IMR-90 (cell line): ENCODE results near the gene C3orf49.

Experiments used
- CEBPB ChIP-seq: IDR thresholded peaks from 2 replicates; pipeline ENCODE4 v1.6.1; 2012; ENCODE audit warnings: low read depth, low read length, improper control_type of control experiment
- CTCF ChIP-seq: conservative IDR thresholded peaks from 2 replicates; pipeline ENCODE4 v1.5.1; 2012; ENCODE audit warnings: mild to moderate bottlenecking, low read depth, low read length, improper control_type of control experiment
- POLR2A ChIP-seq: IDR thresholded peaks from 2 replicates; pipeline ENCODE4 v1.6.1; 2012; ENCODE audit warnings: mild to moderate bottlenecking, low read depth, low read length
- RAD21 ChIP-seq: IDR thresholded peaks from 2 replicates; pipeline ENCODE4 v1.6.1; 2012; ENCODE audit warnings: low read length, improper control_type of control experiment

- TF ChIP-seq RAD21 (no peak), POLR2A (no peak), CEBPB (no peak), CTCF (no peak)
Observed at GRCh38 chr3:63874769-63875168, 55.7 kb downstream of the C3orf49 start.
